Stimulated activated CD4-positive, alpha-beta T cell treated with anti-CD3 and anti-CD28 coated beads, Interleukin-4, amount 100 ng/mL, for 24 hours (primary cell): ENCODE measurements around the gene PDZD2.
"Not testable (repeated sequence)": the region's sequence is repeated elsewhere in the genome, so short reads cannot be mapped to it uniquely, and the experiment has no call there.

Experiments
- DNase-seq: peaks from one replicate; pipeline ENCODE4 v3.0.0-alpha.2; 2020

PDZD2 gene

GRCh38 chr5:31939151-31939550, 300.2 kb downstream of the PDZD2 start:
- no peak for DNase-seq

GRCh38 chr5:31941151-31941755, 302.3 kb downstream of the PDZD2 start:
- DNase-seq: no peak

- no peak for DNase-seq
Observed at GRCh38 chr5:31942546-31942945, 303.6 kb downstream of the PDZD2 start.

- no peak for DNase-seq
Observed at GRCh38 chr5:31944684-31945445, 305.9 kb downstream of the PDZD2 start.

GRCh38 chr5:31948006-31948405, 309.1 kb downstream of the PDZD2 start:
- DNase-seq: no peak

GRCh38 chr5:31952067-31952466, 313.1 kb downstream of the PDZD2 start:
- DNase-seq: no peak

GRCh38 chr5:31954091-31954490, 315.2 kb downstream of the PDZD2 start:
- DNase-seq: no peak

- DNase-seq: no peak
Observed at GRCh38 chr5:31957151-31957550, 318.2 kb downstream of the PDZD2 start.

GRCh38 chr5:31962351-31962751, 323.4 kb downstream of the PDZD2 start:
- DNase-seq: no peak

GRCh38 chr5:31962871-31963307, 324.0 kb downstream of the PDZD2 start:
- DNase-seq: no peak

- DNase-seq: no peak
Observed at GRCh38 chr5:31963358-31964006, 324.6 kb downstream of the PDZD2 start.

GRCh38 chr5:31964007-31964360, 325.1 kb downstream of the PDZD2 start:
- no peak for DNase-seq

GRCh38 chr5:31965227-31965626, 326.3 kb downstream of the PDZD2 start:
- no peak for DNase-seq

GRCh38 chr5:31966936-31967335, 328.0 kb downstream of the PDZD2 start:
- DNase-seq: no peak

- DNase-seq: no peak
Observed at GRCh38 chr5:31967461-31967860, 328.5 kb downstream of the PDZD2 start.

- DNase-seq: no peak
Observed at GRCh38 chr5:31972558-31972957, 333.6 kb downstream of the PDZD2 start.

- not testable (repeated sequence) for DNase-seq
Observed at GRCh38 chr5:31975189-31975612, 336.3 kb downstream of the PDZD2 start.

GRCh38 chr5:31976169-31976568, 337.2 kb downstream of the PDZD2 start:
- DNase-seq: no peak

- no peak for DNase-seq
Observed at GRCh38 chr5:31981361-31981945, 342.5 kb downstream of the PDZD2 start.

GRCh38 chr5:31982027-31982426, 343.1 kb downstream of the PDZD2 start:
- no peak for DNase-seq

GRCh38 chr5:31982621-31983020, 343.7 kb downstream of the PDZD2 start:
- DNase-seq: no peak

GRCh38 chr5:31983851-31984250, 344.9 kb downstream of the PDZD2 start:
- no peak for DNase-seq

GRCh38 chr5:31984691-31985090, 345.8 kb downstream of the PDZD2 start:
- DNase-seq: no peak

- no peak for DNase-seq
Observed at GRCh38 chr5:31986101-31986500, 347.2 kb downstream of the PDZD2 start.
